Activated naive CD8-positive, alpha-beta T cell treated with anti-CD3 and anti-CD28 coated beads, Interleukin-2, amount 50 U/mL, for 24 hours (primary cell): ENCODE results near the gene SLITRK2.

Experiments used
- ATAC-seq: fragments of 150-1000 bp; cut with Tn5 transposase; one replicate; pipeline ENCODE4 v1.10.0; 2021
- DNase-seq: peaks from one replicate; pipeline ENCODE4 v3.0.0; 2021
- H3K27ac Mint-ChIP-seq: one replicate; pipeline ENCODE4 v1.8.0; 2021; ENCODE audit warnings: mild to moderate bottlenecking, mixed read lengths
- H3K27me3 Mint-ChIP-seq: one replicate; pipeline ENCODE4 v1.8.0; 2021; ENCODE audit warnings: mixed read lengths
- H3K36me3 Mint-ChIP-seq: one replicate; pipeline ENCODE4 v1.8.0; 2021; ENCODE audit warnings: low read depth, mixed read lengths
- H3K4me1 Mint-ChIP-seq: one replicate; pipeline ENCODE4 v1.8.0; 2021; ENCODE audit warnings: mixed read lengths
- H3K4me3 Mint-ChIP-seq: one replicate; pipeline ENCODE4 v1.8.0; 2021; ENCODE audit warnings: mild to moderate bottlenecking, moderate library complexity, mixed read lengths
- H3K9me3 Mint-ChIP-seq: one replicate; pipeline ENCODE4 v1.8.0; 2021; ENCODE audit warnings: mixed read lengths

Gene SLITRK2

DNA sequence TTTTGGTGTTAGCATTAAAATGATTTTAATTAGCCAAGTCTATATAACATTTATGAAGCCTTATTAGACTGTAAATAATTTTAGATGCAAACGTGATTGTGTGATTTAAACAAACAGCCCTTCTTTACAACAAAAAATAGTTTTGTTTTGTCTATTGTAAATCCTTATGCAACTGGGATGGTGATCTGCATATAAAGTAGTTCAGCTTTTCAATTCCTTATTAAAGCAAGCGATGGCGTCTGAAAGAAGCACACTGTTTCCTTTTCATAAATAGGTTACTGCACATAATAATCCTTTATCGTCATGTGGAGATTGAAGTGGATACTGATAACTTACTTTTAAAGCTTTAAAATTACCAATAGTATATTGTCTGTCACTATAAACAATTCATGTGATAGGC is 8.8 kb downstream of the SLITRK2 start:
- Mint-ChIP-seq H3K4me3 (no peak overlapping the region), H3K27me3 (peaks cover 7% of the 10 kb centered on the region), H3K27ac (no peak overlapping the region), H3K4me1 (no peaks in the 10 kb centered on the region), H3K36me3 (no peaks in the 10 kb centered on the region), H3K9me3 (no peaks in the 10 kb centered on the region)
- DNase-seq = no peak
- no peak for ATAC-seq

GRCh38 chrX:145832796-145833195 is 15.2 kb downstream of the SLITRK2 start:
- no peaks in the 10 kb centered on the region for H3K4me1 Mint-ChIP-seq
- H3K27ac Mint-ChIP-seq = no peak overlapping the region
- no peak overlapping the region for H3K4me3 Mint-ChIP-seq
- ATAC-seq = no peak
- DNase-seq = no peak
- H3K36me3 Mint-ChIP-seq = no peaks in the 10 kb centered on the region
- H3K9me3 Mint-ChIP-seq = no peaks in the 10 kb centered on the region
- H3K27me3 Mint-ChIP-seq = no peaks in the 10 kb centered on the region

DNA sequence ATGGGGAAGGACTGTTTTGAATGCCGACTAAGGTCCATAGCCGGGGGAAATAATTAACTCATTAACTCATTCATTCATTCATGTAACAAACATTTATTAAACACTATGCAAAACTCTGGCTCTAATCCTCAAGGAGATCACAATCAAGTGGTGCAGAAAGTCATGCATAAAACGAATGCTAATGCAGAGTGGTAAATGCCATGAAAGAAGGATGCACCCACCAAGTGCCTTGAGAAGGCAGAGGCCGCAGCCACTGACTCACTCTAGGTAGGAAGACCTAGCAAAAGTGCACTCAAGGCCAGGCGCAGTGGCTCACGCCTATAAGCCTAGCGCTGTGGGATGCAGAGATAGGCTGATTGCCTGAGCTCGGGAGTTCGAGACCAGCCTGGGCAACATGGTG is 22.9 kb downstream of the SLITRK2 start:
- no peak for ATAC-seq
- Mint-ChIP-seq H3K4me3 (no peak overlapping the region), H3K9me3 (no peaks in the 10 kb centered on the region), H3K36me3 (no peaks in the 10 kb centered on the region), H3K27me3 (no peaks in the 10 kb centered on the region), H3K27ac (no peak overlapping the region), H3K4me1 (no peaks in the 10 kb centered on the region)
- no peak for DNase-seq

DNA sequence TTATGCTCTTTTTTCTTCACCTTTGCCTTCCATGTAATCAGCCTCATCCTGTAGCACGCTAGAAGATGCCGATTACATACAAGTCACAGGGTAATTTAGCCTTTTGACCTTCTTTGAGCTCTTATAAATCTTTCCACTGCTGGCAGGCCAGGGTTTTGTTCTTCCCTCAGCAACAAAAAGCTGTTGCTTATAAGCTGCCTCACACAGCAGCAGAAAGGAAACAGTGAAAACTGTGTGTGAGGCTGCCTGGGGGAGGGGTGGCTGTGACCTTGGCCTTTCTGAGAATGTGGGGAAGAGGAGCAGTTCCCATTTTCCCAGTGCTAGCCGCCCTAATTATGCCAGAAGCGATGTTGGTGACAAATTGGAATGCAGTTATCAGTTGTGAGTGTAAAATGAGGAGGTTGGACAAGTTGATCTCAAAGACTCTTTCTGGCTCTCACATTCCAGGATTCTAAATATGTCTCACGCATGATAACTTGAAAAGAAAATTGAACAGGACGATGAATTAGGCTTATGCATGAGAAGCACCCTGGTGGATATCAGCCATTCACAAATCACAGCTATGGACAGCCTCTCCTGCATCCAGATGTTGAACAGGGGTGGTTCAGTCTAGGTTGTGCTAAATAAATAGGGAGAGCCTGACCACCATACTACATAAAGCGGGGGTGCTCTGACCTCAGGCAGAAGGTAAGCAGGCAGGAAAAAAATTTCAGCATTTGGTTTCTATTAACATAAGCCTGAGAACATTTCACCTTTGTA is 25.7 kb downstream of the SLITRK2 start:
- Mint-ChIP-seq H3K36me3 (no peaks in the 10 kb centered on the region), H3K9me3 (peaks cover 3% of the 10 kb centered on the region), H3K27ac (no peak overlapping the region), H3K4me3 (no peak overlapping the region), H3K27me3 (no peaks in the 10 kb centered on the region), H3K4me1 (no peaks in the 10 kb centered on the region)
- DNase-seq (no peak), ATAC-seq (no peak)

- no peaks in the 10 kb centered on the region for H3K4me1 Mint-ChIP-seq
- H3K27me3 Mint-ChIP-seq = no peaks in the 10 kb centered on the region
- no peak overlapping the region for H3K27ac Mint-ChIP-seq
- ATAC-seq (no peak), DNase-seq (no peak)
- no peaks in the 10 kb centered on the region for H3K36me3 Mint-ChIP-seq
- H3K9me3 Mint-ChIP-seq = peaks cover 3% of the 10 kb centered on the region
- no peak overlapping the region for H3K4me3 Mint-ChIP-seq
These were observed 27.3 kb downstream of the SLITRK2 start for GRCh38 chrX:145844886-145845285.

- Mint-ChIP-seq H3K36me3 (no peaks in the 10 kb centered on the region), H3K27me3 (no peaks in the 10 kb centered on the region), H3K4me1 (no peaks in the 10 kb centered on the region), H3K4me3 (no peak overlapping the region), H3K9me3 (peaks cover 6% of the 10 kb centered on the region), H3K27ac (no peak overlapping the region)
- ATAC-seq = no peak
- no peak for DNase-seq
These were observed 30.8 kb downstream of the SLITRK2 start for GRCh38 chrX:145848448-145848847.

DNA sequence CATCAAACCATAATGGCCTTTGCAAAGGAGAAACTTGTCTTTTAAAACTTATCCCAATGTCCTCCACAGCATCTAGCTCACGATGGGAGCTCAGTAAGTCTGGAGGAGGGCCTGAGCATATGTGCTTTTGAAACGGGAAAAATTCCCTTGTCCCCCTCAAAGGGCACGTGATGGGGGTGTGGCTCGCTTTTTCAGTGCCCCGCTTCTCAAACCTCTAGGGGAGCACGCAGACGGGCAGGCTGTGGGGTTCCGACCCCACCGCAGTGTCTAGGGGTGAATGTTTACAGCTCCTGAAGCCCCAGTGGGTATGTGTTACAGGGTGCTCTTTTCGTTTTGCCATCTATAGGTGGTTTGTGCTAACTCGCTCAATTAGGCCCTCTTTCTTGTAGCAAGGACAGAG is 31.2 kb downstream of the SLITRK2 start:
- Mint-ChIP-seq H3K36me3 (no peaks in the 10 kb centered on the region), H3K9me3 (peaks cover 6% of the 10 kb centered on the region), H3K27me3 (no peaks in the 10 kb centered on the region), H3K4me3 (no peak overlapping the region), H3K4me1 (no peaks in the 10 kb centered on the region), H3K27ac (no peak overlapping the region)
- ATAC-seq = no peak
- no peak for DNase-seq

- Mint-ChIP-seq H3K36me3 (no peaks in the 10 kb centered on the region), H3K27ac (no peak overlapping the region), H3K9me3 (peaks cover 3% of the 10 kb centered on the region), H3K27me3 (no peaks in the 10 kb centered on the region), H3K4me1 (no peaks in the 10 kb centered on the region), H3K4me3 (no peak overlapping the region)
- ATAC-seq (no peak), DNase-seq (no peak)
These were observed 35.6 kb downstream of the SLITRK2 start for GRCh38 chrX:145853181-145853580.

DNA sequence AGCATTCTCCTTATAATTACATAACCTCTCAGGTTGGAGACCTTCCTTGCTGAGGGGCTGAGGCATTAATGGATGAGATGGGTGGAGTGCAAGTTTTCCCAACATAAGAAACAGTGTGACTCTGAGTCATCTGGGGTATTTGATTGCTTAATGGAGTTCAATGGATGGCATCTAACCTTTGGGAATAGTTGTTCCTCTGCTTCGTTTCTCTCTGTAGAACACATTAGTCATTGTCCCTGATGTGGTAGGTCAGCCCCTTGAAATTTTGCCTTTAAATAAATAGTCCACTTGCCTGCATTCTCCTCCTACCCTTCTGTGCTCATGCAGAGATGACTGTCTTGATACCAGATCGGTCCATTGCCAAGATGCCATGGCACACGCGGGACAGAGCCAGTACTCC is 38.6 kb downstream of the SLITRK2 start:
- Mint-ChIP-seq H3K27me3 (no peaks in the 10 kb centered on the region), H3K27ac (no peak overlapping the region), H3K36me3 (no peaks in the 10 kb centered on the region), H3K9me3 (no peaks in the 10 kb centered on the region), H3K4me3 (no peak overlapping the region), H3K4me1 (no peaks in the 10 kb centered on the region)
- ATAC-seq = no peak
- DNase-seq = no peak

DNA sequence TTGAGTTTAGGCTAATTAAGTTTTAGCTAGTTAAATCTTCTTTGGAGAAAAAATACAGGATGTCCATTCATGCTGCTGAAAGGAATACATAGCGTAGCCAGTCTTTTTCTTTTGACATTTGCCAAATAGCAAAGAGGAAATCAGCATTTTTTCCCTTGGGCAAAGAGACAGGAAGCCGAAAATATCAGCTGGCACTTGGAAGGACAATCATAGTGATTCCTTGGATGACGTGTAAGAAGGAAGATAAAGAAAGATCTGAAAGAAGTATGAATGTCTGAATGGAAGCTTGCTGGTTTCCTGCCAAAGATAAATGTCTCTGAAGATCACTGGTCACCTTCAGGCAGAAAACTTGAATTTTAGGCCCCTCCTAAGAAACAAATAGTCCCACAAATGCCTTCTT is 44.2 kb downstream of the SLITRK2 start:
- no peak overlapping the region for H3K4me3 Mint-ChIP-seq
- H3K9me3 Mint-ChIP-seq = peaks cover 4% of the 10 kb centered on the region
- H3K27me3 Mint-ChIP-seq = no peaks in the 10 kb centered on the region
- no peaks in the 10 kb centered on the region for H3K36me3 Mint-ChIP-seq
- no peaks in the 10 kb centered on the region for H3K4me1 Mint-ChIP-seq
- H3K27ac Mint-ChIP-seq = no peak overlapping the region
- ATAC-seq (no peak), DNase-seq (no peak)

- no peak overlapping the region for H3K4me3 Mint-ChIP-seq
- no peak for ATAC-seq
- H3K27me3 Mint-ChIP-seq = no peaks in the 10 kb centered on the region
- no peaks in the 10 kb centered on the region for H3K4me1 Mint-ChIP-seq
- peaks cover 4% of the 10 kb centered on the region for H3K9me3 Mint-ChIP-seq
- no peak for DNase-seq
- H3K36me3 Mint-ChIP-seq = no peaks in the 10 kb centered on the region
- H3K27ac Mint-ChIP-seq = no peak overlapping the region
These were observed 47.5 kb downstream of the SLITRK2 start for GRCh38 chrX:145865082-145865481.
